SK-N-SH (cell line): ENCODE measurements around the gene RPAP2. TPM values are rescaled to one million over a fixed set of nuclear protein-coding genes. Genes with fewer than 3 reads are reported as not detected.

Experiments
- CTCF ChIA-PET: fragments of 300-600, 350-600 bp; formaldehyde crosslinking; extraction: SDS; loops from one replicate; lab custom pipeline; 2021; lab: Yijun Ruan, JAX
- POLR2A ChIA-PET: fragments of 350-600 bp; sonication (Branson Sonifier 250); formaldehyde crosslinking; extraction: SDS; loops from one replicate; lab custom pipeline; 2020; ENCODE audit warnings: antibody characterized with exemption, inconsistent platforms; lab: Yijun Ruan, JAX
- DNase-seq: peaks from one replicate; pipeline ENCODE4 v3.0.0; 2012
- H2AFZ ChIP-seq: fragments of 200-600 bp; sonication (generic); 2 replicates; pipeline ENCODE4 v1.8.1; 2016; ENCODE audit warnings: antibody characterized with exemption, mild to moderate bottlenecking, low read depth
- H3F3A ChIP-seq: fragments of 200-600 bp; sonication (generic); replicated peaks from 2 replicates; pipeline ENCODE3; 2016; ENCODE audit warnings: antibody characterized with exemption, mild to moderate bottlenecking; ENCODE audit not compliant: insufficient read depth
- H3K27ac ChIP-seq, 2 experiments: fragments of 200-500 bp in 1 of 2; fragments of 200-600 bp in 1 of 2; sonication (Bioruptor generic) in 1 of 2; sonication (generic), shearing (Covaris generic) in 1 of 2; 2 replicates each; pipeline versions ENCODE4 v1.5.1 to v1.6.1; 2014 to 2016; ENCODE audit warnings: low read depth in 2 of 2, inconsistent platforms in 1 of 2, low read length in 1 of 2, mild to moderate bottlenecking in 1 of 2, mixed read lengths in 1 of 2
- H3K27me3 ChIP-seq: fragments of 200-600 bp; sonication (generic), shearing (Covaris generic); 2 replicates; pipeline ENCODE4 v1.6.1; 2016; ENCODE audit warnings: mixed run types; ENCODE audit not compliant: insufficient read depth
- H3K36me3 ChIP-seq, 2 experiments: fragments of 200-500 bp in 1 of 2; fragments of 200-600 bp in 1 of 2; sonication (Bioruptor generic) in 1 of 2; sonication (generic) in 1 of 2; replicated peaks in 1 of 2; 2 replicates each; pipeline versions ENCODE3 to v1.5.1; 2014 to 2016; ENCODE audit warnings: low read length in 1 of 2, mild to moderate bottlenecking in 1 of 2; ENCODE audit not compliant: insufficient read depth in 2 of 2, control insufficient read depth in 1 of 2
- H3K4me1 ChIP-seq, 2 experiments: fragments of 200-500 bp in 1 of 2; fragments of 200-600 bp in 1 of 2; sonication (Bioruptor generic) in 1 of 2; sonication (generic), shearing (Covaris generic) in 1 of 2; 2 replicates each; pipeline versions ENCODE4 v1.5.1 to v1.6.1; 2014 to 2016; ENCODE audit warnings: low read depth in 1 of 2, low read length in 1 of 2, mixed run types in 1 of 2; ENCODE audit not compliant: insufficient read depth in 2 of 2, control insufficient read depth in 1 of 2
- H3K4me2 ChIP-seq: fragments of 200-600 bp; sonication (generic), shearing (Covaris generic); 2 replicates; pipeline ENCODE4 v1.6.1; 2017; ENCODE audit warnings: mixed run types
- H3K4me3 ChIP-seq, 2 experiments: fragments of 200-500 bp in 1 of 2; fragments of 200-600 bp in 1 of 2; sonication (Bioruptor generic) in 1 of 2; sonication (generic), shearing (Covaris generic) in 1 of 2; 2 replicates each; pipeline versions ENCODE4 v1.5.1 to v1.8.1; 2014 to 2016; ENCODE audit warnings: low read depth in 2 of 2, inconsistent platforms in 1 of 2, low read length in 1 of 2, mild to moderate bottlenecking in 1 of 2, mixed read lengths in 1 of 2, moderate library complexity in 1 of 2
- H3K79me2 ChIP-seq: fragments of 200-600 bp; sonication (generic); 2 replicates; pipeline ENCODE4 v1.8.1; 2017; ENCODE audit warnings: mild to moderate bottlenecking; ENCODE audit not compliant: insufficient read depth
- H3K9ac ChIP-seq: fragments of 200-600 bp; sonication (generic); 2 replicates; pipeline ENCODE4 v1.6.1; 2017; ENCODE audit warnings: mixed run types
- H3K9me2 ChIP-seq: fragments of 200-600 bp; sonication (generic); 2 replicates; pipeline ENCODE4 v1.6.1; 2017; ENCODE audit warnings: mixed run types
- H3K9me3 ChIP-seq: fragments of 200-600 bp; sonication (generic); 2 replicates; pipeline ENCODE4 v1.6.1; 2017; ENCODE audit warnings: mixed run types, mild to moderate bottlenecking, moderate library complexity
- H4K20me1 ChIP-seq: fragments of 200-600 bp; sonication (generic); 2 replicates; pipeline ENCODE4 v1.6.1; 2017; ENCODE audit warnings: mild to moderate bottlenecking, mixed run types; ENCODE audit not compliant: insufficient read depth
- CHD2 ChIP-seq: fragments of 150-350 bp; IDR thresholded peaks from 2 replicates; pipeline ENCODE4 v1.6.1; 2018; ENCODE audit warnings: low read length; ENCODE audit not compliant: partially characterized antibody
- ELF1 ChIP-seq: IDR thresholded peaks from 2 replicates; pipeline ENCODE4 v1.4.0; 2012
- EP300 ChIP-seq, 2 experiments: IDR thresholded peaks; 2 replicates each; pipeline versions ENCODE4 v1.4.0 to v1.6.1; 2012; ENCODE audit warnings: borderline replicate concordance in 1 of 2, low read depth in 1 of 2, low read length in 1 of 2
- EZH2phosphoT487 ChIP-seq: fragments of 200-600 bp; sonication (generic); IDR thresholded peaks from 2 replicates; pipeline ENCODE4 v1.6.1; 2017; ENCODE audit warnings: low read depth, mixed run types, mild to moderate bottlenecking, antibody characterized with exemption, moderate library complexity, borderline replicate concordance
- GABPA ChIP-seq: IDR thresholded peaks from 2 replicates; pipeline ENCODE4 v1.4.0; 2012; ENCODE audit warnings: low read depth, mild to moderate bottlenecking
- MXI1 ChIP-seq: IDR thresholded peaks from 2 replicates; pipeline ENCODE4 v1.6.1; 2012; ENCODE audit warnings: mild to moderate bottlenecking, low read depth, low read length, improper control_type of control experiment
- NFIC ChIP-seq: IDR thresholded peaks from 2 replicates; pipeline ENCODE4 v1.4.0; 2012; ENCODE audit warnings: borderline replicate concordance
- NRF1 ChIP-seq: IDR thresholded peaks from 2 replicates; pipeline ENCODE4 v1.6.1; 2012; ENCODE audit warnings: low read depth, mild to moderate bottlenecking, low read length
- POLR2AphosphoS5 ChIP-seq: IDR thresholded peaks from 2 replicates; pipeline ENCODE4 v1.6.1; 2012; ENCODE audit warnings: low read depth, low read length
- RAD21 ChIP-seq: IDR thresholded peaks from 2 replicates; pipeline ENCODE4 v1.6.1; 2012; ENCODE audit warnings: mild to moderate bottlenecking, low read length
- RCOR1 ChIP-seq: fragments of 150-350 bp; IDR thresholded peaks from 2 replicates; pipeline ENCODE4 v1.6.1; 2017; ENCODE audit warnings: antibody characterized with exemption, low read length
- RXRA ChIP-seq: IDR thresholded peaks from 2 replicates; pipeline ENCODE4 v1.4.0; 2012; ENCODE audit warnings: low read depth, mild to moderate bottlenecking, borderline replicate concordance
- SIN3A ChIP-seq: IDR thresholded peaks from 2 replicates; pipeline ENCODE4 v1.6.1; 2012; ENCODE audit warnings: low read depth, mild to moderate bottlenecking, low read length, moderate library complexity, borderline replicate concordance
- SMC3 ChIP-seq: IDR thresholded peaks from 2 replicates; pipeline ENCODE4 v1.6.1; 2012; ENCODE audit warnings: low read depth, low read length, improper control_type of control experiment
- TAF1 ChIP-seq: IDR thresholded peaks from 2 replicates; pipeline ENCODE4 v1.6.1; 2012; ENCODE audit warnings: low read depth, mild to moderate bottlenecking, low read length, moderate library complexity, borderline replicate concordance
- TCF12 ChIP-seq: IDR thresholded peaks from 2 replicates; pipeline ENCODE4 v1.4.0; 2012
- YY1 ChIP-seq: IDR thresholded peaks from 2 replicates; pipeline ENCODE4 v1.4.0; 2012; ENCODE audit warnings: low read depth, mild to moderate bottlenecking
- WGBS: methylation state at CpG from one replicate; pipeline ENCODE4 v1.1.6; 2017; ENCODE audit warnings: low lambda C conversion rate; 5-methylcytosine and 5-hydroxymethylcytosine counted together
- polyA plus RNA-seq, 3 experiments: library from polyadenylated mRNA; depleted of rRNA; stranded (reverse); fragments of >200 nt; gene quantifications; 2 replicates each; pipeline ENCODE4 v1.2.3, GENCODE V29; 2012
- TF ChIP-seq, protein P1 (sequence below): IDR thresholded peaks from 2 replicates; pipeline ENCODE4 v1.4.0; 2012; ENCODE audit warnings: low read depth
- TF ChIP-seq, protein P2 (sequence below): IDR thresholded peaks from 2 replicates; pipeline ENCODE4; 2012
- TF ChIP-seq, protein P3 (sequence below): fragments of 150-350 bp; IDR thresholded peaks from 2 replicates; pipeline ENCODE4 v1.6.1; 2016; ENCODE audit warnings: mild to moderate bottlenecking, low read depth, low read length
- TF ChIP-seq, protein P4 (sequence below): fragments of 200-600 bp; sonication (generic); IDR thresholded peaks from 2 replicates; pipeline ENCODE4 v1.6.1; 2017; ENCODE audit warnings: antibody characterized with exemption, mild to moderate bottlenecking, moderate library complexity

RPAP2 gene
- polyA plus RNA-seq, 1 of the 3 experiments (the other 2 are of a cell fraction) = 3.4 TPM

DNA sequence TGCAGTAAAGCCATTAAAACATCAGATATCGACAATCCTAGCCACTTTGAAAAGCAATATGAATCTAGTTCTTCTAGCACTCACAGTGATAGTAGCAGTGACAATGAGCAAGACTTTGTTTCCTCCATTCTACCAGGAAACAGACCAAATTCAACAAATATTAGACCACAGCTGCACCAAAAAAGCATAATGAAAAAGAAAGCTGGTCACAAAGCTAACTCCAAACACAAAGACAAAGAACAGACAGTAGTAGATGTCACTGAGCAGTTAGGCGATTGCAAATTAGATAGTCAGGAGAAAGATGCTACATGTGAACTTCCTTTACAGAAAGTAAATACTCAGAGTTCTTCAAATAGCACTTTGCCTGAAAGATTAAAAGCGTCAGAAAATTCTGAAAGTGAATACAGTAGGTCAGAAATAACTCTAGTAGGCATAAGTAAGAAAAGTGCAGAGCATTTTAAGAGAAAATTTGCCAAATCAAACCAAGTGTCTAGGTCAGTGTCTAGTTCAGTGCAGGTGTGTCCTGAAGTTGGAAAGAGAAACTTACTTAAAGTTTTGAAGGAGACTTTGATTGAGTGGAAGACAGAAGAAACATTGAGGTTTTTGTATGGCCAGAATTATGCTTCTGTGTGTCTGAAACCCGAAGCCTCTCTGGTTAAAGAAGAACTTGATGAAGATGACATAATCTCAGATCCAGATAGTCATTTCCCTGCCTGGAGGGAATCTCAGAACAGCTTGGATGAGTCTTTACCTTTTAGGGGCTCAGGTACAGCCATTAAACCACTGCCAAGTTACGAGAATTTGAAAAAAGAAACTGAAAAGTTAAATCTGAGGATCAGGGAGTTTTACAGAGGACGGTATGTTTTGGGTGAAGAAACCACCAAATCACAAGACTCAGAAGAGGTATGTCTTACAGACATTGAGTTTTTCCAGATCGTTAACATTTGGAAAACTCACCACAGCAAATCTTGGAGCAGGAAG lies 24.9 kb downstream of the RPAP2 start:
- no peaks in the 10 kb centered on the region for H3F3A ChIP-seq
- CTCF ChIA-PET = interaction anchor here (0.7 kb wide), 1 partner anchor 14 kb away, joined by 3 read pairs; no protein-coding TSS in a partner anchor
- 96% methylated on average over 7 of the region's 7 CpGs for WGBS
- H2AFZ ChIP-seq = no peak overlapping the region
- no peaks in the 10 kb centered on the region for H3K4me1 ChIP-seq
- H3K27me3 ChIP-seq = no peaks in the 10 kb centered on the region
- no peak overlapping the region for H3K9ac ChIP-seq
- no peak for DNase-seq
- no peak for TF ChIP-seq POLR2AphosphoS5
- TF ChIP-seq NRF1 = no peak
- no peak for TF ChIP-seq YY1
- TF ChIP-seq ELF1 = no peak
- TF ChIP-seq, protein P1, sequence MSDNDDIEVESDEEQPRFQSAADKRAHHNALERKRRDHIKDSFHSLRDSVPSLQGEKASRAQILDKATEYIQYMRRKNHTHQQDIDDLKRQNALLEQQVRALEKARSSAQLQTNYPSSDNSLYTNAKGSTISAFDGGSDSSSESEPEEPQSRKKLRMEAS = no peak
- TF ChIP-seq RAD21 = no peak
- no peak for TF ChIP-seq TCF12
- TF ChIP-seq SIN3A = no peak
- TF ChIP-seq EP300 (IDR thresholded peaks at IDR 0.05; ENCODE audit: borderline replicate concordance in 1 of 2, low read depth in 1 of 2, low read length in 1 of 2) = no peak
- TF ChIP-seq CHD2 = no peak
- TF ChIP-seq, protein P2, sequence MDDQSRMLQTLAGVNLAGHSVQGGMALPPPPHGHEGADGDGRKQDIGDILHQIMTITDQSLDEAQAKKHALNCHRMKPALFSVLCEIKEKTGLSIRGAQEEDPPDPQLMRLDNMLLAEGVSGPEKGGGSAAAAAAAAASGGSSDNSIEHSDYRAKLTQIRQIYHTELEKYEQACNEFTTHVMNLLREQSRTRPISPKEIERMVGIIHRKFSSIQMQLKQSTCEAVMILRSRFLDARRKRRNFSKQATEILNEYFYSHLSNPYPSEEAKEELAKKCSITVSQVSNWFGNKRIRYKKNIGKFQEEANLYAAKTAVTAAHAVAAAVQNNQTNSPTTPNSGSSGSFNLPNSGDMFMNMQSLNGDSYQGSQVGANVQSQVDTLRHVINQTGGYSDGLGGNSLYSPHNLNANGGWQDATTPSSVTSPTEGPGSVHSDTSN = no peak
- no peak for TF ChIP-seq NFIC
- TF ChIP-seq, protein P3, sequence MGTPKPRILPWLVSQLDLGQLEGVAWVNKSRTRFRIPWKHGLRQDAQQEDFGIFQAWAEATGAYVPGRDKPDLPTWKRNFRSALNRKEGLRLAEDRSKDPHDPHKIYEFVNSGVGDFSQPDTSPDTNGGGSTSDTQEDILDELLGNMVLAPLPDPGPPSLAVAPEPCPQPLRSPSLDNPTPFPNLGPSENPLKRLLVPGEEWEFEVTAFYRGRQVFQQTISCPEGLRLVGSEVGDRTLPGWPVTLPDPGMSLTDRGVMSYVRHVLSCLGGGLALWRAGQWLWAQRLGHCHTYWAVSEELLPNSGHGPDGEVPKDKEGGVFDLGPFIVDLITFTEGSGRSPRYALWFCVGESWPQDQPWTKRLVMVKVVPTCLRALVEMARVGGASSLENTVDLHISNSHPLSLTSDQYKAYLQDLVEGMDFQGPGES = no peak
- no peak for TF ChIP-seq MXI1
- no peaks in the 10 kb centered on the region for H4K20me1 ChIP-seq
- H3K36me3 ChIP-seq = peaks cover 45 to 64% of the 10 kb centered on the region in 2 experiments
- no peak overlapping the region for H3K27ac ChIP-seq
- no peak overlapping the region for H3K4me3 ChIP-seq
- no peaks in the 10 kb centered on the region for H3K9me2 ChIP-seq
- H3K4me2 ChIP-seq = no peak overlapping the region
- H3K9me3 ChIP-seq = no peaks in the 10 kb centered on the region
- POLR2A ChIA-PET = no interaction called here
- H3K79me2 ChIP-seq = no peaks in the 10 kb centered on the region; the same call in 1 of the 2 replicates

DNA sequence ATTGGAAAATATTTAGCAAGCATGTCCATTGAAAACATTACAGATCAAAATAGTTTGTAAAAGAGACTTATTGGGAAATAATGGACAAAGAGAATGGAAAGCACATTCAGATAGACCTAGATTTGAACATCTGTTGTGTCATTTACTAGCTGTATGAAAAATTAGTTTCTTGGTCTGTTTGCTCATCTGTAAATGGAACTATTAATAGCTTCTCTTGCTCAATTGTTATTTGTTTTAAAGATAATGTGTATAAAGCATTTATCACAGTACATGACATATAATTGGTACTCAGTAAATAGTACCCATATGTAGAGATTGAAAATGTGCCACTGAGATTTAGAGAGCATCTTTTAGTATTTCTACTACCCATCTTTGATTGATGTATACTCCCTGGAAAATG lies 25.9 kb downstream of the RPAP2 start:
- ChIA-PET POLR2A (no interaction called here), CTCF (interaction anchor here (0.6 to 0.7 kb wide), 2 partner anchors 15 to 16 kb away, joined by 3 read pairs; no protein-coding TSS in a partner anchor)
- Histone ChIP-seq H3K4me2 (no peak overlapping the region), H3K27me3 (no peaks in the 10 kb centered on the region), H3K27ac (no peak overlapping the region), H3K79me2 (no peaks in the 10 kb centered on the region; the same call in 1 of the 2 replicates), H3K4me3 (no peak overlapping the region), H3K9ac (no peak overlapping the region), H3K4me1 (no peaks in the 10 kb centered on the region), H3K9me2 (no peaks in the 10 kb centered on the region), H3K36me3 (peaks cover 51 to 71% of the 10 kb centered on the region in 2 experiments), H4K20me1 (no peaks in the 10 kb centered on the region), H2AFZ (no peak overlapping the region), H3F3A (no peaks in the 10 kb centered on the region), H3K9me3 (no peaks in the 10 kb centered on the region)
- no peak for DNase-seq
- no peak for TF ChIP-seq RCOR1
- TF ChIP-seq NFIC = no peak
- TF ChIP-seq, protein P3 = no peak
- TF ChIP-seq, protein P4, sequence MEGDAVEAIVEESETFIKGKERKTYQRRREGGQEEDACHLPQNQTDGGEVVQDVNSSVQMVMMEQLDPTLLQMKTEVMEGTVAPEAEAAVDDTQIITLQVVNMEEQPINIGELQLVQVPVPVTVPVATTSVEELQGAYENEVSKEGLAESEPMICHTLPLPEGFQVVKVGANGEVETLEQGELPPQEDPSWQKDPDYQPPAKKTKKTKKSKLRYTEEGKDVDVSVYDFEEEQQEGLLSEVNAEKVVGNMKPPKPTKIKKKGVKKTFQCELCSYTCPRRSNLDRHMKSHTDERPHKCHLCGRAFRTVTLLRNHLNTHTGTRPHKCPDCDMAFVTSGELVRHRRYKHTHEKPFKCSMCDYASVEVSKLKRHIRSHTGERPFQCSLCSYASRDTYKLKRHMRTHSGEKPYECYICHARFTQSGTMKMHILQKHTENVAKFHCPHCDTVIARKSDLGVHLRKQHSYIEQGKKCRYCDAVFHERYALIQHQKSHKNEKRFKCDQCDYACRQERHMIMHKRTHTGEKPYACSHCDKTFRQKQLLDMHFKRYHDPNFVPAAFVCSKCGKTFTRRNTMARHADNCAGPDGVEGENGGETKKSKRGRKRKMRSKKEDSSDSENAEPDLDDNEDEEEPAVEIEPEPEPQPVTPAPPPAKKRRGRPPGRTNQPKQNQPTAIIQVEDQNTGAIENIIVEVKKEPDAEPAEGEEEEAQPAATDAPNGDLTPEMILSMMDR = no peak
- TF ChIP-seq RXRA = no peak
- TF ChIP-seq GABPA = no peak
- TF ChIP-seq, protein P2 = no peak
- no peak for TF ChIP-seq EZH2phosphoT487
- no peak for TF ChIP-seq TAF1
- no peak for TF ChIP-seq ELF1
- no peak for TF ChIP-seq SMC3
